Upper lobe of left lung (tissue), 4 donors: ENCODE data around the gene DMD.

ENCODE experiments used
- POLR2A ChIP-seq, 4 donors: fragments of 450-650 bp; IDR thresholded peaks; one replicate each; pipeline ENCODE4 v1.5.1; 2016 to 2017; ENCODE audit warnings: antibody characterized with exemption in 4 of 4, mild to moderate bottlenecking in 2 of 4
- POLR2AphosphoS5 ChIP-seq, 2 donors: sonication (generic); formaldehyde crosslinking; IDR thresholded peaks; one replicate each; pipeline ENCODE4 v1.5.1; 2017; ENCODE audit warnings: antibody characterized with exemption in 2 of 2
- TF ChIP-seq, protein P1 (sequence below), 6 experiments: fragments of 450-650 bp in 4 of 6; fragments of 200-600 bp in 2 of 6; sonication (generic) in 2 of 6; IDR thresholded peaks; one replicate each; pipeline ENCODE4 v1.5.1; 2016 to 2019; ENCODE audit warnings: antibody characterized with exemption in 6 of 6

DNA sequence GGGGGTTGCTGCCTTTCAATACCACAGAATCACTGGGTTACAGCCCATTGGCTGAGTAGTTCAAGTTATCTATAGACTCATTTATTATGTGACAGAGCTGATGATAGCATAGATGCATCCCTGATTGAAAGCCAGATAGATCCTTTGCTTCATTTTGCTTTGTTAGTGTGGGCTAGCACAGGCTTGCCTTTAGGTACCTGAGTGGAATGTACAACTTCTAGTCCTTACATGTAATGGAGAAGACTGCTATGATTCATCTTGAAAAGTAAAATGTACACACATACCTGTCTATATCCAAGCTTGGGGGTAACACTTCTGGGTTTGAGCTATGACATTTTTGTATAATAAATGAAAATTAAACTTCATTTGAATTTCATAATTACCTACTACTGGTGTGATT is 1913.5 kb downstream of the DMD start:
- TF ChIP-seq, protein P1, sequence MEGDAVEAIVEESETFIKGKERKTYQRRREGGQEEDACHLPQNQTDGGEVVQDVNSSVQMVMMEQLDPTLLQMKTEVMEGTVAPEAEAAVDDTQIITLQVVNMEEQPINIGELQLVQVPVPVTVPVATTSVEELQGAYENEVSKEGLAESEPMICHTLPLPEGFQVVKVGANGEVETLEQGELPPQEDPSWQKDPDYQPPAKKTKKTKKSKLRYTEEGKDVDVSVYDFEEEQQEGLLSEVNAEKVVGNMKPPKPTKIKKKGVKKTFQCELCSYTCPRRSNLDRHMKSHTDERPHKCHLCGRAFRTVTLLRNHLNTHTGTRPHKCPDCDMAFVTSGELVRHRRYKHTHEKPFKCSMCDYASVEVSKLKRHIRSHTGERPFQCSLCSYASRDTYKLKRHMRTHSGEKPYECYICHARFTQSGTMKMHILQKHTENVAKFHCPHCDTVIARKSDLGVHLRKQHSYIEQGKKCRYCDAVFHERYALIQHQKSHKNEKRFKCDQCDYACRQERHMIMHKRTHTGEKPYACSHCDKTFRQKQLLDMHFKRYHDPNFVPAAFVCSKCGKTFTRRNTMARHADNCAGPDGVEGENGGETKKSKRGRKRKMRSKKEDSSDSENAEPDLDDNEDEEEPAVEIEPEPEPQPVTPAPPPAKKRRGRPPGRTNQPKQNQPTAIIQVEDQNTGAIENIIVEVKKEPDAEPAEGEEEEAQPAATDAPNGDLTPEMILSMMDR (IDR thresholded peaks at IDR 0.05) = no peak
- TF ChIP-seq POLR2AphosphoS5 (IDR thresholded peaks at IDR 0.05) (no peak), POLR2A (IDR thresholded peaks at IDR 0.05) (no peak)
